SKM-1 (cell line): ENCODE results near the gene ZBP1.

ENCODE experiments used
- DNase-seq: peaks from one replicate; lab custom pipeline; 2025; ENCODE audit not compliant: unreplicated experiment; lab: John Stamatoyannopoulos, UW

Gene ZBP1

GRCh38 chr20:57587989-57588377 lies 32.2 kb downstream of the ZBP1 start:
- DNase-seq: no peak

- DNase-seq: no peak
Measured at GRCh38 chr20:57587278-57587988, 32.8 kb downstream of the ZBP1 start.

GRCh38 chr20:57586943-57587277 lies 33.3 kb downstream of the ZBP1 start:
- DNase-seq: no peak

- DNase-seq: no peak
Measured at GRCh38 chr20:57586370-57586793, 33.8 kb downstream of the ZBP1 start.

DNA sequence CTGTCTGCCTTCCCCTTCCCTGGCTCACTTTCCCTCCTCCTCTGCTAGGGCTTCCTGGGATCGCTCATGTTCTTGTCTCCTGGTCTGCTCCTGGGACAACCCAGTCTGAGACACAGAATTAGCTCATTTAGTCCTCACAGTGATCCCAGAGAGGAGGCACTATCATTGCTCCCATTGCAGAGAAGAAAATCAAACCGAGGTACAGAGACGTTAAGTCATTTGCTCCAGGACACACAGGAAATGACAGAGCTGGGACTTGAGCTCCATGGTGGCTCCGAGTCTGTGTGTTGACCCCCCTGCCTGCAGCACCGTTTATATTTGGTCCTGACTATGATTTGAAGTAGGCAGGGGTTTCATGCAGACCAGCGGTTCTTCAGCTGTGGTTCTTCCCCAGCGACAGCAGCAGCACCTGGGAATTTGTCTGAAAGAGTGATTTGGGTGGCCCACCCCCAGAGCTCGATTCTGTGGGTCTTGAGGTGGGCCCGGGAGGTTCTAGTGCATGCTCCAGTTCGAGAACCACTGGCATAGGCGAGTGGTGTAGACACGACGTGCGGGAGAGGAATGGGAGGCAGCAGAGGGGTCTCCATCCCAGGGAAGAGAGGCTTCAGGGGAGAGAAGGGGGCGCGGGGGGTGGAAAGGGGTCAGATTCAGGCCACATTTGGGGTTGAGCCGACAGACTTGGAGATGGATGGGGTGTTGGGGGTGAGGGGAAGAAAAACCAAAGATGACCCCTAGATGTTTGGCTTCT lies 34.6 kb downstream of the ZBP1 start:
- DNase-seq: no peak

GRCh38 chr20:57584768-57585461 lies 35.3 kb downstream of the ZBP1 start:
- no peak for DNase-seq

GRCh38 chr20:57583289-57584257 lies 36.7 kb downstream of the ZBP1 start:
- no peak for DNase-seq

GRCh38 chr20:57582432-57583288 lies 37.6 kb downstream of the ZBP1 start:
- DNase-seq: no peak

DNA sequence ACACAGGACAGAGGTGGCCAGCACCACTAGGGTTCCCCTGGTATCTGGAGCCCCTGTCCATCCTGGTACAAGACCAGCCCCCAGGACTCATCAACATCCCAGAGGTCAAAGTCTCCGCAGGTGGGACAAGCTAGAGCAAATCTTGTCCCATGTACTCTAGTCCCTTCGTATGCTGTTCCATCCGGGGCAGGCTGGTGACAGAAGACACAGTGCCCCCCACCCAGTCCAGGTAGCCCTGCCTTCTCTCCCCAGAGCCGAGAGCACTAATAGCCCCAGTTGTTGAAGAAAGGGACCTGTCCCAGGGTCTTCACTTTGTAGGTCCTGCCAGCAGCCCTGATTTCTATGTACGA lies 38.2 kb downstream of the ZBP1 start:
- no peak for DNase-seq

- peak; percentile 26 for DNase-seq
Measured at GRCh38 chr20:57581202-57582028, 38.8 kb downstream of the ZBP1 start.

GRCh38 chr20:57580478-57581201 lies 39.6 kb downstream of the ZBP1 start:
- DNase-seq: no peak

DNA sequence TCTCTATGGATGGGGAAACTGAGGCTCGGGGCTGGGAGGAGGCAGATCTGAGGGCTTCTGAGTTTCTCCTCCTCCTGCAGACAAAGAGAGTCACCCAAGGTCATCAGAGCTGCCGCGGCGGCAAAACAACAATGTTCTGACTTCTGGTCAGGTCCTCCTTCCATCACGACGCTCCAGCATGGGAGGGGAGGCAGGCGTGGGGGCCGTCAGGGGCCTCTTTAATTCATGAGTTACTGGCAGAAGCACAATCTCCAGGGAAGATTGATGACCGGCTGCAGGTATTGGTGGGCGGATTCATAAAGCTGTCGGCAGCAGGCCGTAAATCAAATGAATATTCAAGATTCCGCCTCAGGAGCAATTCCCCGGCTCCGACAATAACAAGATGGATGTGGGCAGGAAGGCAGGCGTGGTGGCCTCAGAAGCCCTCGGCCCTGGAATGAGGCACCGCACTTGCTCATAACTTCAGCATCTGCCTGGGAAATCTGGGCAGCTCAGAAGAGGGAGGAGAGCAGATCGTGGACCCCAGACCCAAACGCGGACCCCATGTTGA lies 40.3 kb downstream of the ZBP1 start:
- no peak for DNase-seq

GRCh38 chr20:57579331-57579897 lies 40.8 kb downstream of the ZBP1 start:
- no peak for DNase-seq

GRCh38 chr20:57578476-57579165 lies 41.6 kb downstream of the ZBP1 start:
- no peak for DNase-seq

DNA sequence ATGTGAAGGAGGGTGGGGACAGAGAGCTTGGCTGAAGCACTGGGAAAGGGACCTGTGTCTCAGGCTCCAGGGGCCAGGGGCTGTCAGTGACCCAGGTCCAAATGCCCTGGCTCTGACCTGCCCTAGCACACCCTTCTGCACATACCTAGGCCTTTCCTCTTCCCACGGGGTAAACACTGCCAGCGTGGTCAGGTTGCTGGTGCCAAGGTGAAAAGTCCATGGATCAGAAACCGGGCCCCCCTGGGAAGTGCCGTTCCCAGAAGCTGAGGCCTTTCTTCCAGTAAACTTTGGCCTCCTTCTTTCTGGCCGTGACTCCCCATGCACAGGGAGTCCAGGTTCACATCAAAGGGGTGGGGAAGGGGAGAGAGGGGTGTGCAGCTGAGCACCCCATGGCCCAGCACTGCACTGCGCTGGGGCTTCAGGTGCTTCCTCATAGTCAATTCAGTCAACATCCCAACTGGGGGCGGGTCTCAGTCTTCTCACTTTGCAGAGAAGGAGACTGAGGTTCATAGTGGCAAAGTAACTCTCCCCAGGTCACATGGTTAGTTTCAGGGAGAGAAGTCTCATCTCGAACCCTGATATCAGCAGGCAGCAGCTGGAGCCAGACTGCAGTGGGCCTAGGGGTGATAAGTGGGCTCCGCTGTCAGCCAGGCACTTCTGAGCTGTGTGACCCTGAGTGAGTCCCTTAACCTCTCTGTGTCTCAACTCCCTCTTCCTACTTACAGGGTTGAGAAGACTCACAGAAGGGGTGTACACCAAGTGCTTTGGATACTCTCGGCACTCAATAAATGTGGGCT lies 42.3 kb downstream of the ZBP1 start:
- no peak for DNase-seq
